ENCODE data around the gene CPSF4.

GRCh38 chr7:99395616-99396327 lies 43.0 kb upstream of the CPSF4 start:
- TF ChIP-seq CTCF (tag by site-specific recombination; IDR thresholded peaks at IDR 0.05) (no peak), PRDM1 (tag by site-specific recombination; IDR thresholded peaks at IDR 0.05) (no peak), ZNF335 (tag by site-specific recombination; conservative IDR thresholded peaks at IDR 0.05) (no peak), ZFHX2 (tag by site-specific recombination; conservative IDR thresholded peaks at IDR 0.05) (no peak), ZSCAN5A (tag by site-specific recombination; IDR thresholded peaks at IDR 0.05) (no peak), ZBTB11 (tag by site-specific recombination; conservative IDR thresholded peaks at IDR 0.05; ENCODE audit: low read depth) (no peak), ZNF292 (tag by site-specific recombination; IDR thresholded peaks at IDR 0.05; ENCODE audit: borderline replicate concordance, low read depth) (no peak)
